A549 treated with AZD9567 at 1 μM for 4 hours (cell line): ENCODE data around the gene RSAD2. TPM values are rescaled to one million over a fixed set of nuclear protein-coding genes. Genes with fewer than 3 reads are reported as not detected.

Experiments
- total RNA-seq: library from RNA; stranded (reverse); fragments of 200-300 nt; extraction: Qiagen RNA extraction; gene quantifications from 5 replicates; pipeline ENCODE4 v1.2.3, GENCODE V29; 2022; ENCODE audit not compliant: insufficient read depth

RSAD2 gene, protein sequence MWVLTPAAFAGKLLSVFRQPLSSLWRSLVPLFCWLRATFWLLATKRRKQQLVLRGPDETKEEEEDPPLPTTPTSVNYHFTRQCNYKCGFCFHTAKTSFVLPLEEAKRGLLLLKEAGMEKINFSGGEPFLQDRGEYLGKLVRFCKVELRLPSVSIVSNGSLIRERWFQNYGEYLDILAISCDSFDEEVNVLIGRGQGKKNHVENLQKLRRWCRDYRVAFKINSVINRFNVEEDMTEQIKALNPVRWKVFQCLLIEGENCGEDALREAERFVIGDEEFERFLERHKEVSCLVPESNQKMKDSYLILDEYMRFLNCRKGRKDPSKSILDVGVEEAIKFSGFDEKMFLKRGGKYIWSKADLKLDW
- 0.08 to 0.30 TPM (median 0.12 TPM) in 4 of 5 replicates, not detected in the other for total RNA-seq

DNA sequence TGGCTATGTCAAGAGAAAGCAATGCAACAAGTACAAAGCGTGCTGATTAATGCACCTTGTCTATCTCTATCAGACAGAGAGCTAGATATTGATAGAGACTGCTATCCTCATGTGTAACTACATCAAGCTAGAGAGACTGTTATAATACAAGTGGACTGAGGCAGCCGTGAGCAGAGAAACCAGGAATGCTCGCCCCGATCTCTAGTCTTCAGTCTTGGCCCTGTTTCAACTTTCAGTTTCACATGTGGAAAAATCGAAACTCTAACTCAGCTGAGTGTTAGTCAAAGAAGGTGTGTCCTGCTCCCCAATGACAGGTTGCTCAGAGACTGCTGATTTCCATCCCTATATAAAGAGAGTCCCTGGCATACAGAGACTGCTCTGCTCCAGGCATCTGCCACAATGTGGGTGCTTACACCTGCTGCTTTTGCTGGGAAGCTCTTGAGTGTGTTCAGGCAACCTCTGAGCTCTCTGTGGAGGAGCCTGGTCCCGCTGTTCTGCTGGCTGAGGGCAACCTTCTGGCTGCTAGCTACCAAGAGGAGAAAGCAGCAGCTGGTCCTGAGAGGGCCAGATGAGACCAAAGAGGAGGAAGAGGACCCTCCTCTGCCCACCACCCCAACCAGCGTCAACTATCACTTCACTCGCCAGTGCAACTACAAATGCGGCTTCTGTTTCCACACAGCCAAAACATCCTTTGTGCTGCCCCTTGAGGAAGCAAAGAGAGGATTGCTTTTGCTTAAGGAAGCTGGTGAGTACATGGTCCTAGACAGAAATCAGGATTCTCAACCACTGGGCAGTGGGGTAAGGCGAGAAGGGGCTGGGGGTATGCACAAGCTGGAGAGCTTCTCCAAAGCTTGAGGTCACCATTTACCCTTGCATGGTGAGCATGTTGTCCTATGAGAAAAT is at the start of gene RSAD2:
TSS of gene RSAD2 (plus strand) at position 376 of the 903 bp plus-strand sequence. CDS start at position 400, 24 bp downstream.

DNA sequence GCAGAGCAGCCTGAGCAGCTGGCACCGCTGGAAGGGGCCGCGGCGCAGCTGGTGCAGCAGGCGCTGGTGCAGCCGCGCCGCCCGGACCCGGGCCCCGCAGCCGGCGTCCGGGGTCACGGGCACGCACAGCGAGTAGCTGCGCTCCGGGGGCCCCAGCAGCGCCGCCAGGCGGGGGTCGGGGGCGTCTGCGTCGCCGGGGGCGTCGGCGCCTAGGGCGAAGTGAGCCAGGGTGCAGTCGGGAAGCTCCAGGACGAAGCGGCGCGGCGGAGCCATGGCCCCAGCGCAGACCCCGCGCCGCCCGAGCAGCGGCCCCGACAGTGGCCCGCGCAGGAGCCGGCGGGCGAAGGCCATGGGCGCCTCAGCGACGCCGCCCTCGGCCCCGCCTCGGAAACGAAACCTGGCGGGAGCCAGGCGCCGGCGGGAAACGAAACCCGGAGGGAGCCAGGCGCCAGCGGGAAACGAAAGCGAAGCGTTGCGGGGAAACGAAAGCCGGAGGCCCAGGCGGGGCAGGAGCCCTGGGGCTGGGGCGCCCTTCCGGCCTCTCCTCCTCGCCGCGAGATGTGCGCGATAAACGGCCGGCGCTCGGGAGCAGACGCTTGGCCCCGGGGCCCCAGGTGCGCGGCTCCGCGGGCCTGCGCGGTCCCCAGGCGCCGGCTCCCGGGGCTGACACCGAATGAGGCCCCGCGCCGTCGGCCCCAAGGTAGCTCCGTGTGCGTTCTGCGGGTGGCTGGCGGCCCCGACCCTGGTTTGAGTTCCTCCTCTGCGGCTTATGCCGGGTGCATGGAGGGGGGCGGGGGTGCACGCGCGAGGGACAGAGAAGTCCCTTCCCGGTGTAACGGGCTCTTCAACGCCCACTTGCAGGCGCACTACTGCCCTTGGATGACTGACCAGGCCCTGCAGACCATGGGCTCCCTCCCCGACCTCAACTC is 12.0 kb upstream of the RSAD2 start, which contains the start of gene CMPK2:
TSS of gene CMPK2 (minus strand) at position 562 of the 929 bp plus-strand sequence. CDS start at position 351, 211 bp downstream.

DNA sequence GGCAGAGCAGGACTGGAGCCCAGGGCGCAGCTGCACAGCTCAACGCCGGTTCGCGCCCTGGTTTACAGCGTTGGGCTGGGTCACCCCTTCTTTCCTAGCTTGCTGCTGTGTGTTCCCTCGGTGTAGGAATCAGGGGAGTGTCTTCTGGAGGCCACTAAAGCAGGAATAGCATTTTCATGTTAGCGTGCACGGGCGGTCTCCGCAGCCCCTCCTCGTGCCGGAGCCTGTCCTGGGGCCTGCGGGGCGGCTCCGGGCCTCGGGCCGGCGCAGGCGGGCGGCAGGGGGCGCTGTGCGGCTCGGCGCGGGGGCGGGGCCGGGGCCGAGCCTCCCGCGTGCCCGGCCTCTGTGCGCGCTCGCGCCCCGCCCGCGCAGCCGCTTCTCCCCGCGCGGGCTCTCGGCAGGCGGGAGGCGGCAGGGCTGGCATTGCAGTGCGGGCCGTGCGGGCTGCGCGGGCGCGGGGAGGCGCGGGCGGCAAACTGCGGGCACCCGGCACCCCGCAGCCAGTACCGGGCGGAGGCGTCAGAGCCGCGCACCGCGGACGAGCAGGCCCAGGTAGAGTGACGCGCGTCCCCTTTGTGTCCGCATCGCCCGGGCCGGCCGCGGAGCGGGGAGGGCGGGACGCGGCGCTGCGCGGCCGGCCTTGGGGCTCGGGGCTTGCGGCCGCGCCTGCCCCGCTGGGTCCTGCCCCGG is 39.6 kb downstream of the RSAD2 start, which contains the start of gene RNF144A:
TSS of gene RNF144A (plus strand) at position 342 of the 690 bp plus-strand sequence. CDS start 79,515 bp downstream, outside the sequence.

Other genes starting within 250 kb of the RSAD2 start
- gene CMPK2, start 11.9 kb upstream of the RSAD2 start, total RNA-seq = 0.46 to 0.54 TPM (median 0.51 TPM) in 4 of 5 replicates, not detected in the other
- 6.4 to 8.5 TPM (median 7.9 TPM) in 5 replicates for gene RNF144A, start 39.6 kb downstream of the RSAD2 start, total RNA-seq